Fibroblast of lung (primary cell): ENCODE results near the gene APOO. TPM values are rescaled to one million over a fixed set of nuclear protein-coding genes. Genes with fewer than 3 reads are reported as not detected.

Experiments used
- DNase-seq, 2 donors: peaks; one replicate each; pipeline versions ENCODE4 v3.0.0 to v3.0.0-alpha.2; 2010; ENCODE audit warnings: low read depth in 2 of 2
- H2AFZ ChIP-seq: 2 replicates; pipeline ENCODE4 v1.5.1; 2012; ENCODE audit warnings: low read length, control low read depth, inconsistent platforms
- H3K27ac ChIP-seq: 2 replicates; pipeline ENCODE4 v1.5.1; 2011; ENCODE audit warnings: low read length, control low read depth; ENCODE audit not compliant: insufficient read depth
- H3K27me3 ChIP-seq: 2 replicates; pipeline ENCODE4 v1.5.1; 2011; ENCODE audit warnings: mild to moderate bottlenecking, low read length; ENCODE audit not compliant: control insufficient read depth, insufficient read depth
- H3K36me3 ChIP-seq: 2 replicates; pipeline ENCODE4 v1.5.1; 2011; ENCODE audit warnings: low read length; ENCODE audit not compliant: control insufficient read depth, insufficient read depth
- H3K4me1 ChIP-seq: 2 replicates; pipeline ENCODE4 v1.5.1; 2011; ENCODE audit warnings: low read length; ENCODE audit not compliant: control insufficient read depth, insufficient read depth; ENCODE audit errors: extremely low read depth
- H3K4me2 ChIP-seq: 2 replicates; pipeline ENCODE4 v1.5.1; 2011; ENCODE audit warnings: low read length, control low read depth; ENCODE audit not compliant: insufficient read depth; ENCODE audit errors: extremely low read depth
- H3K4me3 ChIP-seq, 4 experiments: fragments of 200-600 bp in 1 of 4; sonication (generic) in 1 of 4; replicated peaks in 1 of 4; 2 replicates each; pipeline ENCODE4 v1.5.1; 2011 to 2016; ENCODE audit warnings: low read length in 4 of 4, low read depth in 3 of 4, mild to moderate bottlenecking in 3 of 4, control low read depth in 2 of 4, inconsistent platforms in 1 of 4, mixed read lengths in 1 of 4; ENCODE audit not compliant: insufficient read depth in 1 of 4; ENCODE audit errors: control extremely low read depth in 1 of 4
- H3K79me2 ChIP-seq: 2 replicates; pipeline ENCODE4 v1.5.1; 2012; ENCODE audit warnings: mild to moderate bottlenecking, low read length, inconsistent platforms; ENCODE audit not compliant: control insufficient read depth, insufficient read depth
- H3K9ac ChIP-seq: 2 replicates; pipeline ENCODE4 v1.5.1; 2011; ENCODE audit warnings: mild to moderate bottlenecking, low read length, control low read depth; ENCODE audit not compliant: insufficient read depth
- H3K9me3 ChIP-seq: 2 replicates; pipeline ENCODE4 v1.5.1; 2012; ENCODE audit warnings: low read depth, low read length; ENCODE audit not compliant: control insufficient read depth, insufficient read depth
- H4K20me1 ChIP-seq: 2 replicates; pipeline ENCODE4 v1.5.1; 2011; ENCODE audit warnings: low read length; ENCODE audit not compliant: control insufficient read depth, insufficient read depth; ENCODE audit errors: extremely low read depth
- CTCF ChIP-seq, 2 donors: IDR thresholded peaks in 1 of 2; conservative IDR thresholded peaks in 1 of 2; 1 replicate in 1 of 2; 2 replicates in 1 of 2; pipeline ENCODE4 v1.5.1; 2011 to 2012; ENCODE audit warnings: low read length in 2 of 2, control low read depth in 1 of 2, inconsistent platforms in 1 of 2, low read depth in 1 of 2, mild to moderate bottlenecking in 1 of 2
- EZH2 ChIP-seq: IDR thresholded peaks from 2 replicates; pipeline ENCODE4 v1.5.1; 2012; ENCODE audit warnings: low read length, control low read depth, mild to moderate bottlenecking; ENCODE audit errors: missing control alignments
- polyA plus RNA-seq, 2 donors: library from polyadenylated mRNA; depleted of rRNA in 1 of 2; stranded (reverse) in 1 of 2; unstranded in 1 of 2; fragments of >200 nt; gene quantifications; 2 replicates each; pipeline ENCODE4 v1.2.1, GENCODE V29; 2011 to 2012; ENCODE audit warnings: missing spikeins in 1 of 2
- total RNA-seq: library from RNA; depleted of rRNA; stranded (reverse); fragments of >200 nt; gene quantifications from 2 replicates; pipeline ENCODE4 v1.2.1, GENCODE V29; 2014

Gene APOO
- total and polyA plus RNA-seq, 2 donors (not counting 1 experiment from before 2014, with no cell fraction given), result 8.1 to 17.0 TPM

- Histone ChIP-seq H3K27ac (no peak overlapping the region), H3K9ac (no peak overlapping the region), H3K79me2 (no peaks in the 10 kb centered on the region), H3K4me3 (no peak overlapping the region), H3K4me1 (no peaks in the 10 kb centered on the region), H2AFZ (no peak overlapping the region), H3K4me2 (no peak overlapping the region), H3K9me3 (no peaks in the 10 kb centered on the region), H3K36me3 (no peaks in the 10 kb centered on the region), H3K27me3 (no peaks in the 10 kb centered on the region), H4K20me1 (no peaks in the 10 kb centered on the region)
- DNase-seq, result peak in 1 of 2 donors; percentile 19
- TF ChIP-seq EZH2 (no peak), CTCF (conservative IDR thresholded peaks at IDR 0.05 in 1 of 2, IDR thresholded peaks at IDR 0.05 in 1 of 2; ENCODE audit: low read depth in 1 of 2, low read length in 2 of 2) (peak in 1 of 2 donors; percentile 3)
These were observed 12.1 kb upstream of the APOO start for GRCh38 chrX:23919706-23920320.

- DNase-seq, result no peak
- H3K79me2 ChIP-seq, result no peaks in the 10 kb centered on the region
- TF ChIP-seq CTCF (conservative IDR thresholded peaks at IDR 0.05 in 1 of 2, IDR thresholded peaks at IDR 0.05 in 1 of 2; ENCODE audit: low read depth in 1 of 2, low read length in 2 of 2) (no peak), EZH2 (no peak)
- no peaks in the 10 kb centered on the region for H3K4me1 ChIP-seq
- no peaks in the 10 kb centered on the region for H3K36me3 ChIP-seq
- H3K27ac ChIP-seq, result no peak overlapping the region
- no peak overlapping the region for H3K9ac ChIP-seq
- H4K20me1 ChIP-seq, result no peaks in the 10 kb centered on the region
- no peaks in the 10 kb centered on the region for H3K9me3 ChIP-seq
- no peak overlapping the region for H2AFZ ChIP-seq
- H3K4me3 ChIP-seq, result no peak overlapping the region
- no peaks in the 10 kb centered on the region for H3K27me3 ChIP-seq
- no peak overlapping the region for H3K4me2 ChIP-seq
These were observed 11.4 kb upstream of the APOO start for GRCh38 chrX:23919148-23919547.

DNA sequence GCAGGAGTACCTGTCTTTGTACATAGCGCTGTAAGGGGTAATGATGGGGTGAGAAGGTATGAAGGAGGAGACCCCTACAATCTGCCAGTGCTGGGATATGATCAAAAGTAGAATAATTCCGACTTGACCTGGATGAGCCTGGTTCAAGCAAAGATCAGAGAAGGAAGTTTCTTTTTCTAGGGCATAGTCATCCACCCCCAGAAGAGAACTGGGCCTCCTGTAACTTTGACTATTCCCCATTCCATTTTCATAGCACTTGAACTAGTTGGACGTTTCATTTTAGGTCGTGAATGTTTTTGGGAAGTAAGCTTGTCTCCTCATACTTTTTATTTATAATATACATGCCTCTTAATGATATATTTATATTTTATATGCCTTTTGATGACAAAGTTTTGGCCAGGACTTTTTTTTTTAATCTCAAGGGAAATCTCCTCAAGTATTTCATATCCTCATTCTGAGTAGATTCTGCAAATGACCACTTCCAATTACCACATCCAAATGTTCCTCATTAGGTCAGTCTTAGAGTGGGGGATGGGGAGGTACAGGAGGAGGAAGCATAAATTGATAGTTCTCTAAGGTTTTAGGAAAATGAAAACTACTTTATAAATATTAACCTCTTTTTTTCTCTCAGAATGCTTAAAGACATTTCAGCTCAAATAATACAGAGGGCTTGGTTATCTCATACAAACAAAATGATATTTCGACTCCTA is 3.5 kb upstream of the APOO start:
- TF ChIP-seq EZH2 (no peak), CTCF (conservative IDR thresholded peaks at IDR 0.05 in 1 of 2, IDR thresholded peaks at IDR 0.05 in 1 of 2; ENCODE audit: low read depth in 1 of 2, low read length in 2 of 2) (no peak)

More for the DNA sequence above, 3.5 kb upstream of the APOO start:
- no peak overlapping the region for H3K4me2 ChIP-seq
- no peaks in the 10 kb centered on the region for H3K36me3 ChIP-seq
- H3K79me2 ChIP-seq, result no peaks in the 10 kb centered on the region
- DNase-seq, result no peak
- H3K4me1 ChIP-seq, result no peaks in the 10 kb centered on the region
- no peak overlapping the region for H3K27ac ChIP-seq
- H3K9ac ChIP-seq, result no peak overlapping the region
- no peak overlapping the region for H2AFZ ChIP-seq
- H4K20me1 ChIP-seq, result no peaks in the 10 kb centered on the region
- H3K27me3 ChIP-seq, result no peaks in the 10 kb centered on the region
- H3K9me3 ChIP-seq, result no peaks in the 10 kb centered on the region
- H3K4me3 ChIP-seq, result no peak overlapping the region
